Vagina (tissue), 2 donors: ENCODE measurements around the gene CREBZF.

Experiments
- CTCF ChIP-seq, 3 experiments: fragments of 450-650 bp in 2 of 3; fragments of 200-600 bp in 1 of 3; sonication (generic) in 1 of 3; IDR thresholded peaks; one replicate each; pipeline ENCODE4 v1.5.1; 2017 to 2019; ENCODE audit warnings: antibody characterized with exemption in 3 of 3, mild to moderate bottlenecking in 2 of 3, moderate library complexity in 2 of 3
- POLR2AphosphoS5 ChIP-seq, 2 donors: sonication (generic); formaldehyde crosslinking; IDR thresholded peaks; one replicate each; pipeline ENCODE4 v1.9.0; 2017; ENCODE audit warnings: antibody characterized with exemption in 2 of 2, mild to moderate bottlenecking in 2 of 2, low read depth in 1 of 2; ENCODE audit not compliant: insufficient read depth in 1 of 2

- no peak for TF ChIP-seq CTCF (IDR thresholded peaks at IDR 0.05)
- no peak for TF ChIP-seq POLR2AphosphoS5 (IDR thresholded peaks at IDR 0.05; ENCODE audit: insufficient read depth in 1 of 2, low read depth in 1 of 2)
Observed at GRCh38 chr11:85680897-85681296, 16.0 kb upstream of the CREBZF start.
